ENCODE results near the gene HCLS1. TPM values are rescaled to one million over a fixed set of nuclear protein-coding genes. Genes with fewer than 3 reads are reported as not detected.
"Not testable (repeated sequence)": the region's sequence is repeated elsewhere in the genome, so short reads cannot be mapped to it uniquely, and the experiment has no call there.

The HCLS1 gene
- total and polyA plus RNA-seq, 2 donors (not counting 1 experiment from before 2014, with no cell fraction given) = 161 to 317 TPM

- Histone ChIP-seq H4K20me1 (ENCODE audit: control insufficient read depth, insufficient read depth, low read length, poor library complexity, severe bottlenecking) (no peaks in the 10 kb centered on the region), H3K36me3 (replicated peaks in 1 of 2; ENCODE audit: control extremely low read depth in 1 of 2, control insufficient read depth in 1 of 2, extremely low read depth in 1 of 2, insufficient read depth in 2 of 2, low read length in 1 of 2) (peaks cover 13 to 18% of the 10 kb centered on the region in 2 experiments), H3K9ac (ENCODE audit: low read length) (no peak overlapping the region), H3K27me3 (replicated peaks in 1 of 4; ENCODE audit: control extremely low read depth in 1 of 4, control insufficient read depth in 3 of 4, insufficient read depth in 4 of 4, low read length in 3 of 4) (no peaks in the 10 kb centered on the region), H2AFZ (ENCODE audit: insufficient read depth, low read depth, low read length, poor library complexity, severe bottlenecking) (no peak overlapping the region), H3K4me1 (ENCODE audit: control insufficient read depth in 2 of 2, insufficient read depth in 2 of 2, low read length in 2 of 2) (peaks cover 7 to 8% of the 10 kb centered on the region in 2 donors), H3K79me2 (ENCODE audit: control insufficient read depth, insufficient read depth, low read length) (no peaks in the 10 kb centered on the region), H3K9me3 (ENCODE audit: control extremely low read depth in 1 of 3, control insufficient read depth in 2 of 3, insufficient read depth in 1 of 3, low read length in 2 of 3) (no peaks in the 10 kb centered on the region), H3K4me3 (ENCODE audit: control extremely low read depth in 1 of 5, extremely low read depth in 1 of 5, insufficient read depth in 1 of 5, low read depth in 2 of 5, low read length in 4 of 5) (no peak overlapping the region), H3K27ac (ENCODE audit: low read length in 2 of 2) (no peak overlapping the region), H3K4me2 (replicated peaks; ENCODE audit: low read depth, low read length, poor library complexity, severe bottlenecking) (no peak overlapping the region)
- ChIA-PET CTCF (interaction anchor here (0.6 to 1.4 kb wide), 3 partner anchors 9 to 1053 kb away, joined by 3 to 4 read pairs (median 4); no protein-coding TSS in a partner anchor), POLR2A (no interaction called here)
- Mint-ChIP-seq H3K9me3 (ENCODE audit: insufficient read depth) (no peaks in the 10 kb centered on the region), H3K4me1 (peaks cover 11% of the 10 kb centered on the region), H3K27me3 (no peaks in the 10 kb centered on the region), H3K4me3 (no peak overlapping the region), H3K27ac (peak overlapping the region; percentile 42)
- intact Hi-C loops (cut with micrococcal nuclease) = no loop called here
- 100% methylated on average over 1 of the region's 2 CpGs for WGBS (ENCODE audit: insufficient coverage)
- no peak for DNase-seq
- TF ChIP-seq EZH2 (IDR thresholded peaks at IDR 0.05; ENCODE audit: borderline replicate concordance, insufficient read depth, low read depth, low read length, poor library complexity, severe bottlenecking) (no peak), CTCF (IDR thresholded peaks at IDR 0.05) (no peak)
- no peak for ATAC-seq (ENCODE audit: low read depth)
These were observed 31.5 kb upstream of the HCLS1 start for GRCh38 chr3:121692010-121692699.

GRCh38 chr3:121690777-121691405 is 30.2 kb upstream of the HCLS1 start:
- H3K36me3 ChIP-seq (replicated peaks in 1 of 2; ENCODE audit: control extremely low read depth in 1 of 2, control insufficient read depth in 1 of 2, extremely low read depth in 1 of 2, insufficient read depth in 2 of 2, low read length in 1 of 2) = peaks cover 13 to 21% of the 10 kb centered on the region in 2 experiments
- no peak overlapping the region for H2AFZ ChIP-seq (ENCODE audit: insufficient read depth, low read depth, low read length, poor library complexity, severe bottlenecking)
- no CpG with 5 or more reads among the region's 2 CpGs for WGBS (ENCODE audit: insufficient coverage)
- TF ChIP-seq EZH2 (IDR thresholded peaks at IDR 0.05; ENCODE audit: borderline replicate concordance, insufficient read depth, low read depth, low read length, poor library complexity, severe bottlenecking) = no peak
- TF ChIP-seq CTCF (IDR thresholded peaks at IDR 0.05) = no peak
- DNase-seq (peak; percentile 12), ATAC-seq (ENCODE audit: low read depth) (no peak)
- ChIA-PET POLR2A (no interaction called here), CTCF (interaction anchor here (1.4 kb wide), 2 partner anchors 9 to 10 kb away, joined by 4 read pairs; no protein-coding TSS in a partner anchor)
- peak overlapping the region in 1 of 2 donors; percentile 48 for H3K27ac ChIP-seq (ENCODE audit: low read length in 2 of 2)
- no peaks in the 10 kb centered on the region for H3K9me3 ChIP-seq (ENCODE audit: control extremely low read depth in 1 of 3, control insufficient read depth in 2 of 3, insufficient read depth in 1 of 3, low read length in 2 of 3)
- H3K4me2 ChIP-seq (replicated peaks; ENCODE audit: low read depth, low read length, poor library complexity, severe bottlenecking) = no peak overlapping the region
- H3K4me1 ChIP-seq (ENCODE audit: control insufficient read depth in 2 of 2, insufficient read depth in 2 of 2, low read length in 2 of 2) = peaks cover 7 to 8% of the 10 kb centered on the region in 2 donors
- no peaks in the 10 kb centered on the region for H3K79me2 ChIP-seq (ENCODE audit: control insufficient read depth, insufficient read depth, low read length)
- peaks cover 11% of the 10 kb centered on the region for H3K4me1 Mint-ChIP-seq
- H3K4me3 ChIP-seq (ENCODE audit: control extremely low read depth in 1 of 5, extremely low read depth in 1 of 5, insufficient read depth in 1 of 5, low read depth in 2 of 5, low read length in 4 of 5) = no peak overlapping the region
- intact Hi-C loops (cut with micrococcal nuclease) = no loop called here
- H3K27me3 Mint-ChIP-seq = no peaks in the 10 kb centered on the region
- H3K9ac ChIP-seq (ENCODE audit: low read length) = no peak overlapping the region
- peak overlapping the region; percentile 61 for H3K27ac Mint-ChIP-seq
- no peaks in the 10 kb centered on the region for H3K9me3 Mint-ChIP-seq (ENCODE audit: insufficient read depth)
- H3K4me3 Mint-ChIP-seq = no peak overlapping the region
- H4K20me1 ChIP-seq (ENCODE audit: control insufficient read depth, insufficient read depth, low read length, poor library complexity, severe bottlenecking) = no peaks in the 10 kb centered on the region
- no peaks in the 10 kb centered on the region for H3K27me3 ChIP-seq (replicated peaks in 1 of 4; ENCODE audit: control extremely low read depth in 1 of 4, control insufficient read depth in 3 of 4, insufficient read depth in 4 of 4, low read length in 3 of 4)

GRCh38 chr3:121688747-121689146 is 28.0 kb upstream of the HCLS1 start:
- H3K9me3 Mint-ChIP-seq (ENCODE audit: insufficient read depth); POLR2A ChIA-PET; H3K9me3 ChIP-seq (ENCODE audit: control extremely low read depth in 1 of 3, control insufficient read depth in 2 of 3, insufficient read depth in 1 of 3, low read length in 2 of 3); intact Hi-C loops (cut with micrococcal nuclease); H3K27me3 ChIP-seq (replicated peaks in 1 of 4; ENCODE audit: control extremely low read depth in 1 of 4, control insufficient read depth in 3 of 4, insufficient read depth in 4 of 4, low read length in 3 of 4); H3K4me3 Mint-ChIP-seq; DNase-seq; H3K4me3 ChIP-seq (ENCODE audit: control extremely low read depth in 1 of 5, extremely low read depth in 1 of 5, insufficient read depth in 1 of 5, low read depth in 2 of 5, low read length in 4 of 5); H3K4me2 ChIP-seq (replicated peaks; ENCODE audit: low read depth, low read length, poor library complexity, severe bottlenecking); H4K20me1 ChIP-seq (ENCODE audit: control insufficient read depth, insufficient read depth, low read length, poor library complexity, severe bottlenecking); H2AFZ ChIP-seq (ENCODE audit: insufficient read depth, low read depth, low read length, poor library complexity, severe bottlenecking); ATAC-seq (ENCODE audit: low read depth); H3K27ac ChIP-seq (ENCODE audit: low read length in 2 of 2); H3K79me2 ChIP-seq (ENCODE audit: control insufficient read depth, insufficient read depth, low read length); CTCF ChIA-PET; H3K9ac ChIP-seq (ENCODE audit: low read length); H3K27me3 Mint-ChIP-seq; H3K27ac Mint-ChIP-seq; H3K4me1 ChIP-seq (ENCODE audit: control insufficient read depth in 2 of 2, insufficient read depth in 2 of 2, low read length in 2 of 2): not testable (repeated sequence)
- H3K36me3 ChIP-seq (replicated peaks in 1 of 2; ENCODE audit: control extremely low read depth in 1 of 2, control insufficient read depth in 1 of 2, extremely low read depth in 1 of 2, insufficient read depth in 2 of 2, low read length in 1 of 2) = peaks cover 6 to 21% of the 10 kb centered on the region in 2 experiments
- 100% methylated on average over 16 of the region's 31 CpGs for WGBS (ENCODE audit: insufficient coverage)
- peaks cover 11% of the 10 kb centered on the region for H3K4me1 Mint-ChIP-seq

Data from B cell (primary cell).